HG03558 (cell line): Measurements from ENCODE around the gene LAMA1.

Experiments used
- ATAC-seq: cut with Tn5 transposase; IDR thresholded peaks from one replicate; pipeline ENCODE4 v1.9.1; 2021; ENCODE audit warnings: moderate number of reproducible peaks; ENCODE audit not compliant: unreplicated experiment; ENCODE audit errors: extremely low read depth

Gene LAMA1

DNA sequence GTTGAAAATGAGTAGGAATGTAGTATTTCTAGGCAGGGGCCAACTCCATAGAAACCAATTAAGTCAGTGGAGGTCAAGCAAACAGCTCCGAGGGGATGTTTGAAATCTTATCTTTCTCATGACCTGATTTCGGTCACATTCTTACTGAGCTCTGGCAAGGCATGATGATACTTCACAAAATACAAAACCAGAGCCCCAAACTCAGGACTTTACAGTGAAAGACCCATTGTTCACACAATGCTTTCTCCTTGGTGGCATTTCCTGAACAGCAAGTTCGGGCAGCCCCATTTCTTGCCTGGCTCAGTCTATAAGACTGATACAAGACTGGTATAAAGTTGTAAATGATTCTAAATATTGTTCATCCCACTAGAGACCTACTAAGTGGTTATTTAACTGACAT lies 53.3 kb downstream of the LAMA1 start:
- ATAC-seq, result no peak

DNA sequence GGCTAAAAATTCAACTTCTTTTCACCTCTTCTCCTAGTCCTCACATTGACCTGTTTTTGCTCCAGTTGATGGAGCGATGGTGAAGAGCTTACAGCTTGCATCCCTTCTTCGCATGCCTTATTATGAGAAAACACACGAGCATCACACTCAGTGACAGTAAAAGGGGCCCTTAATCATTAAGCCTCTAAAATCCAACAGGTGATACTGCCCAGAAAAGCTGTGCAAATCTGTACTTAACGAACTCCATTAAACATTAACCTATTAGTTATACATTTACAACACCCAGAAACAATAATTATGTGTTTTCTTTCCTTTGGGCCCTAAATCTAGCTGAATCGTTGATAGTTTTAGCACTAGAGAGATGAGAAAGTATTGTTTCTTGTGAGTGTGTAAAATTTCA lies 54.8 kb downstream of the LAMA1 start:
- ATAC-seq, result no peak

DNA sequence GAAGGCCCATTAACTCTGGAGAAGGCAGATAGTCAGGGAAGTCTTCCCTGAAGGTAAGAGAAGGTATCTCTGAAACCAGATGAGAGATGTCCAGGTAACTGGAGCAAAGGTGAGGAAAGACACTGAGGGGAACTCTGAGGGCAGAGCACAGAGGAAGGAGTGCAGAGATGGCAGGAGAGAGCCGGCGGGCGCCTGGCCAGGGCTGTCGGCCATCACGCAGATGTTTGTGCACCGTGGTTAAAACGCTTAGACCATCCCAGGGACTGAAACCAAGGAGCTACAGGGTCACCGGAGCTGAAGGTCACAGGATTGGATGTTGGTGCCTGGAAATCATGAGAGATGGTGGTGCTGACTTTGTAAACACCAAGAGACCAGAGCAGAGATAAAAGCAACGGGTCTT lies 55.4 kb downstream of the LAMA1 start:
- ATAC-seq, result no peak

DNA sequence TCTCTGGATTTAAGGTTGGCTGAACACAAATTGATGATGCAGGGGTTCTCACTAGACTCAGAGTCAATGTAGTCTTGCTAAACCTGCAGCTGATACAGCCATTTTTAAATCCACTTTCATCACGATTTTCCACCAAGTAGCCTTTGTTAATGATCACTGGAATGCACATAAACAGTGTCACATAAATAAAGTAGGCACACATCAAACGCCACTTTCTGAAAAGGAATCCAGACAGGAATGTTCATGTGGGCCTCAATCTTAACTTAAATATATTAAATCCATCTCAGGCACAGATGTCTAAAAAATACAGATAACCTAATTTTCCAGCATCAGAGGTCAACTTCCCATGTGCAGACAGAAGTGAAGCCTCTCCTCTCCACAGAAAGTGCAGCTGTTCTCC lies 58.3 kb downstream of the LAMA1 start:
- ATAC-seq, result no peak

DNA sequence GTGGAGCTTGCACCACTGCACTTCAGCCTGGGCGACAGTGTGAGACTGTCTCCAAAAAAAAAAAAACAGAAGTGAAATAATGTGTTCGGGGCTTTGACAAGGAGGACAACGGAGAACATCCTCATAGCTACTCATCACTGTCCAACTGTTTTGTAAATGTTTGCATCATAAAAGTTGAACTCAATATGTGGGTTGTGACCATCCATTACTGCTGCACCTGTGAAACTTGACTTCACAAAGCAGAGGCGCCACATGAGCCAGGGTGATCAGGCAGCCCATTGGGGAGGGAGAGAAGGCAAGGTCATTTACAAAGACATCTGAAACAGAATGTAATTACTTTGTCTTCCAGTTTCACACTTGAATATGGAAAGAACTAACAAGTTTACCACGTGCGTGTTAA lies 61.6 kb downstream of the LAMA1 start:
- ATAC-seq, result no peak

DNA sequence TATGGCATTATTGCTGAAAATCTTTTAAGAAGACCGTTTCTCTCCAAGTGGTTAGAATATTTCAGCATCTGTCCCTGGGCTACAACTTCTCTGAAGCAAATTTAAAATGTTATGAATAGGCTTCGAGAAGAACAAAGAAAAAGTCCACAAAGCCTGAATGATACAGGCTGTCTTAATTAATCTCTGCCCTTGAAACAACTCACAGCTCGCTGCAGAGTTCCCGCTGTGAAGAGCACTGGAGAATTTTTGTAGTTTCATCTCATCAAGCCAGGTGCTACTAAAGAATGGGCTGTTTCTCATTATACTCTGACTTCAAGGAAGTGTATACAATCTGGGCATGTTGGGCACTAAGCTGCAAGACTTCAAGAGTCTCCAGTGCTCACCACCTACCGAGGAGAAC lies 67.6 kb downstream of the LAMA1 start:
- ATAC-seq, result no peak

DNA sequence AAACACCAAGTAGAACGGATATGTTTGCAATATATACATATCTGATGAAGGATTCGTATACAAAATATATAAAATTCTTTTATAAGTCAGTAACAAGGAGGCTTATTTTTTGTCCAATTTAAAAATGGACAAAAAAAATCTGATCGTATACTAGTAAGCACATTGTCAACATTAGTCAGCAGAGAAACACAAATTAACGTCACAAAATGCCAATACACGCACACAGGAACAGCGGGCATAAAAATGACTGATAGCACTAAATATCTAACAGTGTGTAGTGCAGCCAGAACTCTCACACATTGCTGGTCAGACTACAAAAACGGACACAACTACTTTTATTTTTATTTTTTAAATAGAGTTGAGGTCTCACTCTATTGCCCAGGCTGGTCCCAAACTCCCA lies 69.5 kb downstream of the LAMA1 start:
- ATAC-seq, result no peak

DNA sequence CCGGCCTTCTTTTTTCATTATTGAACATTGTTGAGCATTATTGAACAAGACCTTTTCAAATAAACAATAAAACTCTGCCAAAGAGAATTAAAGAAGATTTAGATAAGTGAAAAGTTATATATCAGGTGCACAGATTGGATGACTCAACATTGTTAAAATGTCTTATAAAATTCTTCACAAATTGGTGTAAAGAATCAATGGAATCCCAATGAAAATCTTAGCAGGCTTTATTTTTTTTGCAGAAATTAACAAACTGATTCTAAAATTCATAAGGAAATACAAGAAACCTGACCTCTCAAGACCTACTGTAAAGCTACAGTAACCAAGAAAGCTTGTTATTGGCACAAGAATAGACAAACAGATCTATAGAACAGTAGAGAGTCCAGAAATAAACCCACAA lies 70.3 kb downstream of the LAMA1 start:
- no peak for ATAC-seq

DNA sequence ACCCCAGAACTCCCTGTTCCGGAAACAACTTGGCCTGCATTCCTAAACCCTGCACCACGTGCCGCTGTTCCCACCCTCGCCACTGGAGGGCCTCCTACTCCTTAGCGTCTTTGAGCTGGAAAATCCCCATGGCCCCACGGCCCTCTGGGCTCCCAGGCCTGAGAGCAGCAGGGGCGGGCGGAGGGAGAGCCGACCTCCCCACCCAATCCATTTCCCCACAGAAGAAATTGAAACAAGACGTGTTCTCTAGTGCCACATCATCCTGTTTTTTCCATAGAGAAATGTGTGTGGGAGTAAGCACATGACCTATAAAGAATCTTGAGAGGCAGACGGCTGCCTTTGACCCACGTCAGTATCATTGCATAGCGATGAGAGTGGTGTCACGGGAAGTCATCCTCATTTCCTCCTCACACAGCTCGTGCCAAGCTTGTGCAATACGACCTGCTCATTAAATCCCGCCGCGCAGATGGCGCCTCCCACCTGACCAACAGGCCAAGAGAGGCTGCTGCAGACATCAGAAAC lies 79.2 kb downstream of the LAMA1 start:
- ATAC-seq, result no peak

DNA sequence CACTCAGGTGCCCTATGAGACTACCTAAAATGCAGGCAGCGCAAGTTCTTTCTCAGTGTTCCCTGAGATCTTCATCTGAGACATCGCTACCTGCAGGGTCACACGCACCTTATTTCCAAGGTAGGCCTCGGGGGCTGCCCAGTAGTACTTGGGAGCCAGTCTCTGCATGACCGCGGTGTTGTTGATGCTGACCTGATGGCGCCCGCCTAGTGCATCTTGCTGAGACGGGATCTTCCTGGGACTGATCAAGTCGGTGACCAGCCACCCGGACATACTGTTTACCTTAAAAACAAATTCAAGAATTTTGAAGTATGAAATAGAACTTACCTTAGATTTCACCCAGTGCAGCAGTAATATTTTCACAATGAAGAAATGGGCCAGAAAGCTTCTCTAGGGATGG lies 80.1 kb downstream of the LAMA1 start:
- no peak for ATAC-seq

DNA sequence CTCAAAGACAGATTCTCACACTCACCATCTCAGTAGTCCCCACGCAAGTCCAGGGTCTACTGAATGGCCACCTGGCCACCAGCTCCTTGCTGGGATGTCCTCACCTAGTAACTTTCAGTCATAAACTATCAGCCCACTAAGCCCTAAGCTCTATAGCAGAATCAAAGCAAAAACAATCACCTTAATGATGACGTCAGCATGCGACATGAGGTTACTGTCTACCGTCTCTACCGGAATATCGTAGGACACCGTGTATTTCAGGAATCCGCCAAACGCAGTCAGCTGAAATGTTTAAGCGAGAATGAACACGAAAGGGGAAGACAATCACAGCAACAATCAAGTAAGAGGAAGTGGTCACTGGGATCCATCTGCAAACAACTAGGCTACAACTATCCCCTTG lies 81.8 kb downstream of the LAMA1 start:
- ATAC-seq, result no peak

DNA sequence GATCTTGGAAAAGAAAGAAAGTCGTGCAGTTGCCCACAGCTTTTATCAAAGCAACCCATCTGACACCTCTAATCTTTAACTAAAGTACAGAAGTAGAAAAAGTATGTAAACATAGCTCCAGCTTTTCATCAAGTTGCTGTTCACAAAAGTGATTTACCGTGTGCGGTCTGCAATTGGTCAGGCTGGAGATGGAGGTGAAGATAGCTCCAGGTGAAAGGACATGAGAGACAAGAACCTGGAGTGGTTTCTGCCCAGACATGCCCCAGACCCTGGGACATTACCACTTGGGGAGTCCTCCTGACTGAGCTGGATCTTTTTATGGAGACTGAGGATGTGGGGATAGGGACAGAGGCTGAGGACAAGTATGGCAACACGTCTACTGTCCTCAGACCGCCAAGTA lies 82.7 kb downstream of the LAMA1 start:
- ATAC-seq, result no peak

DNA sequence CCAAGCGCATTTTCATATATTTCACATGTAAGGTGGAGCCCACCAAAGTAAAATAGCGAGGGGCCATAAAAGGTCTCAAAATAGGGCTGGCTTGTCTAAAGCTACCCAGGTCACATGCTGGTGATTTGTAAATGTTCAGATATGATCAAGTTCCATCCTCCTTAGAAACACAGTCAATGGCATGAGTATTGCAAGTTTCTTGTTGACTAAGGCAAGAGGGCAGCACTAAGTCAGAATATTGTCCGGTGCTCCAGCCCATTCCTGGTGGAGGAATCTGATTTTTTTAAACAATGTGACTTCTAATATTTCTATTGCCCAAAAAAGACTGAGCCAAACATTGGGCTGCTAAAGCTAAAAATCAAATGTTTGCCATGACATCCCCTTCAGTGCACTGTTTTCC lies 85.1 kb downstream of the LAMA1 start:
- no peak for ATAC-seq

DNA sequence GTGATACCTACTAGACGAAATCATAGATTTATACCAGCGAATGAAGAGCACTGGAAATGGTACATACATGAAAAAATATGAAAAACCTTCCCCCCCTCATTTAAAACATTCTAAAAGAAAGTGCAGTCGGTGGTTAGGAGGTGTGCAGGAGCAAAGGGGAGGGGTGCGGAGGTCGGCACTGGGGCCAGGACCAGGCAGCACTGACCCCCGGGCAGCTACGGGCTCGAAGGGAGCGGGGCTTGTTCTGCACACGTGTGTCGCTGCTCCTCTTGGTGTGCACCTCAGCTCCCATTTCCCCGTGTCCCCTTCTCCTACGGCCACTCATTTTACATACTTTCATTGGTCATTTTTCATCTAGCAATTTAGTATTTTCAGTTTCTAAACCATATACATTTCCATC lies 89.0 kb downstream of the LAMA1 start:
- no peak for ATAC-seq

DNA sequence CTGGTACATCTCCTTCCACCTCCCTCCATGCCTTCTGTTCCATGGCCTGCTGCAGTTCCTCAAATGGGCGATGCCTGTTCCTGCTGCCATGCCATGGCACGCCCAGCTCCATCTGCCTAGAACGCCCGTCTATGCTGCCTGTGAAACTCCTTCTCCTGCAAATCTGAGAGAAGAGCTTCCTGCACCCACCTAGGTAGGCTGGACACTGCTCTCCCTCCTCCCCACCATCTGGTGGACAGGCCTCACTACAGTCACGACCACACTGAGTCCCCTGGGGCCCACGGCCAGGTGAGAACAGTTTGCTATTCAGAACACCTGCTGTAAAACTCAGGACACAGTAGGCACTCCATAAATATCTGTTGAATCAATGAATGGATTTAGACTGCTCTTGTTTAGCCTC lies 92.4 kb downstream of the LAMA1 start:
- no peak for ATAC-seq

DNA sequence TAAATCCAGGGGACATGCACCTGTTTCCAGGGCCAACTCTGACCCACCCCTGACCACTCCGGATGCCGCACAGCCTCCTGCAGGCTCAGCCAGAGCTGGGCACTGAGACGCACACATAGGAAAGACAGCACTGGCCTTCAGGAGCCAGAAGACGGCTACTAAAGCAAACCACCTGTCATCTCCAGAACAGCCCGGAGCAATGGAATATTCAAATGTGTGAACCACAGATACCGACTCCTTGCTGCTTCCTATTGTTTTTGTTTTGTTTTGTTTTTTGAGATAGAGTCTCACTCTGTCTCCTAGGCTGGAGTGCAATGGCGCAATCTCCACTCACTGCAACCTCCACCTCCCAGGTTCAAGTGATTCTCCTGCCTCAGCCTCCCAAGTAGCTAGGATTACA lies 94.0 kb downstream of the LAMA1 start:
- ATAC-seq, result no peak

DNA sequence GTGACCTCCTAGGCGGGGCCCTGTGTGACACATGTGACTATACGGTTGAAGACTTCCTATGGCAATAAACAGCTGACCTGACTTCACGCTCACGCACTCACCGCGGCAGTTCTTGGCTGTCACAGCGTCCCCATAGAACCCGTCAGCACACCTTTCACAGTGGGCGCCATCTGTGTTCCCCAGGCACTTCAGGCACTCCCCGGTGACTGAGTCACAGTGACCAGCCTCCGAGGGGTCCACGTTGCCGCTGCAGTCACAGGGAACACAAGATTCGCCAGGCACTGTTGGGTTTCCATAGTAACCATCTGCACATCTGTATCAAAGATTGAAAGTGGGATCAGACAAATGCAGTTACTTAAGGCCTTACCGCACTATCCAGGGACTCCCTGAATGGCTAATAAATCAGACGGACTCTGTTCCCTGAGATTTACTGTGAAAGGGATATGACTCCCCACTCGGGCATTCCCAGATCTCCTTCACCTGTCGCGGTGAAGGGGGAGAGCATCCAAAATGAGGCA lies 94.5 kb downstream of the LAMA1 start:
- no peak for ATAC-seq

DNA sequence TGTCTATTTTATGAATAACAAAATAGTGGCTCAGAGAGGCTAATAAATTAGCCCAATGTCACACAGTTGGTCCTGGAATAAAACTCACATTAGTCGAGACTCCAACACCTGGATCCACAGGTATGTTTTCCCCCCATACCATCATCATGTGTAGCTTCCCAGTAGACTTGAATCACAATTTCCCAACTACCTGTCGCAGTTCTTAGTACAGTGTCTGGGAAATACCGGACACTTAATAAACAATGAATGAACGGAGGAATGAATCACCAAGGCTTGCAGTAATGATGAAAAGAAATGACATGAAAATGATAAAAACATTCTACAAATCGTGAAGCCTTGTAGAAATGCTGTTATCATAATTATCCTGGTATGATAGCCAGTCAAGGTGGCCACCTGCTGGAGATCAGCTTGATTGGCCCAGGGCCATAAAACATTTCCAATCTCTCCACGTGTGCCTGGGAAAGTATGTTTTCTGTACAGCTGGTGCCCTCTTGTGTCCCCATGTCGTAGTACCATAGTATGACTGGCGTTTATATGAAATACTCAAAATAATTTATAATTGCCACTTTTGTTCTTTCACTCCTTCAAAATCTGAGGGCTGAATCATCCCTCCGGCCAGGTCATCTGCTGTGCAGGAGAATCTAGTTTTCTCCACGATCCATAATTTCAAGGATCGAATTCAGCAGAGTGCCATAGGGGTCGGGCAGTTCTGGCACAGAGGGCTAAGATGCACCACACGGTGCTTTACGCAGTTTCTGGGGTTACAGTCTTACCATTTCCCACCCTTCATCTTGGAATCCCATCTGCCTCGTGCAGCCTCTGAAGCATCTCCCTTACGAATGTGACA lies 95.4 kb downstream of the LAMA1 start:
- no peak for ATAC-seq

DNA sequence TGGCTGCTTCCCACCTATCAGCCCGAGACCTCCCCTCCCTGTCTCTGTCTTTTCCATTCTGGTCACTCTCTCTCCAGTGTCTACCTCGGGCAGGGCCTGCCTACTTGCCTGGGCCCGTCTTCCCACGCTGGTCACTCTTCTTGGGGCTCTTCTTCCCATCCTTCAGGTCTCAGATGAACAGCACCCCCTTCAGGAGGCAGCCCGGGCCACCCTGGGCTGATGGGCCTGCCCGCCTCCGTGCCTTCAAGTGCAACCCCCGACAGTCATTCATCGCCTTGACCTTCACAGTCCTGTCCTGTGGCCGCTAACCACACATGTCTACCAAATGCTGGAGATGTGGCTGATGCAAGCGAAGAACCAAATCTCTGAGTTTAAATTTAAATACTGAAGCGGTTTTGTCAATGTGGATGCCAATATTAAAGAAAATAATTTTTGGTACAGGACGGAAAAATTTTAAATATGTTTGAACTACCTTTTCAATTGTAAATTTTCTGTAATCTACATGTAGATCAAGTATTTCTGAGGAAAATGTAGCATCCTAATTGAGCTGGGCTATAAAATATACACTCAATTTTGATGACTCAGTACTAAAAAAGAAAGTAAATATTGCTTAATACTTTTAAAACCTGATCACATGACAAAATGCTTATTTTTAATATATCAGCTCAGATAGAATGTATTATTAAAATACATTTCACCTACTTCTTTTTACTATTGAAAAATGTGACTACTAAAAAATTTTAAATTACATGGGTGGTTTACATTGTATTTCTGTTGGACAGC lies 96.4 kb downstream of the LAMA1 start:
- no peak for ATAC-seq

DNA sequence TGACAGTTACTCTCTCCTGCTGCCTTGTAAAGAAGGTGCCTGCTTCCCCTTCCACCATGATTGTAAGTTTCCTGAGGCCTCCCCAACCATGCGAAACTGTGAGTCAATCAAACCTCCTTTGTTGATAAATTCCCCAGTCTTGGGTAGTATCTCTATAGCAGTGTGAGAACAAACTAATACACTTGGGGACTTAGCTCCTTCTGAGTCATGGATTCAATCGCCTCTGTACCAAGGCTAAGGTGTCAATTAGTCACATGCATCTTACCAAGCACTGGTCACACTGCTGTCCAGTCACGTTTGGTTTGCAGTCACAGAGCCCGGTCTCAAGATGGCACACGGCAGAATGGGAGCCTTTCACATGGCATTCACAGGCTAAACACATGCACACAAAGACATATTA lies 100.6 kb downstream of the LAMA1 start:
- ATAC-seq, result no peak

DNA sequence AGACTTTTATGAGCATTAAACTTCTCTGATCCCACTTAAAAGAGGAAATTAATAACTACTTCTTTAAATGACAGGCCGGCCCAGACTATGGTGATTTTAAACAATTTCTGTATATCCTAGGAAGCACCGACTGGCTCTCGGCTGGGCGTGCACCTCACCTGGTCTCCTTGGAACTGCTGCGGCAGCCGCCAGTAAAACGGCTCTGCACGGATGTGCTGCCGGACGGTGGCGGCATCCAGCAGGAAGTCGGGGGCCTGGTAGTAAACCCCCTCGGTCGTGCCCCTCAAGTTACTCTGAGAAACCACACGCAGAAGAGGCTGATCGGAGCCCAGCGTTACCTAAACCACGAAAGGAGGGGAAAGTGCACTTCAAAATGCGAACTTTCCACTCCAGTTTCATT lies 106.5 kb downstream of the LAMA1 start:
- ATAC-seq, result no peak
